BJ (cell line): Measurements from ENCODE around the gene PIK3R1. TPM values are rescaled to one million over a fixed set of nuclear protein-coding genes. Genes with fewer than 3 reads are reported as not detected.

Source experiments
- CTCF ChIA-PET: fragments of 350-600 bp; formaldehyde crosslinking; extraction: SDS; loops from one replicate; lab custom pipeline; 2021; ENCODE audit warnings: antibody characterized with exemption, inconsistent platforms; lab: Yijun Ruan, JAX
- POLR2A ChIA-PET: fragments of 300-600 bp; sonication (Branson Sonifier 250); formaldehyde crosslinking; extraction: SDS; loops from one replicate; lab custom pipeline; 2021; ENCODE audit warnings: antibody characterized with exemption; lab: Charles Lee
- DNase-seq: peaks from one replicate; pipeline ENCODE4 v3.0.0-alpha.2; 2011; ENCODE audit warnings: low read depth
- H3K27me3 ChIP-seq: 2 replicates; pipeline ENCODE4 v1.6.0; 2011; ENCODE audit warnings: low read length; ENCODE audit not compliant: control insufficient read depth, insufficient read depth
- H3K36me3 ChIP-seq: 2 replicates; pipeline ENCODE4 v1.5.1; 2011; ENCODE audit warnings: low read length; ENCODE audit not compliant: control insufficient read depth, insufficient read depth
- H3K4me3 ChIP-seq: 2 replicates; pipeline ENCODE4 v1.5.1; 2011; ENCODE audit warnings: low read depth, mild to moderate bottlenecking, control low read depth, low read length
- polyA plus RNA-seq: library from polyadenylated mRNA; depleted of rRNA; stranded (reverse); fragments of >200 nt; gene quantifications from 2 replicates; pipeline ENCODE4 v1.2.3, GENCODE V29; 2011
- TF ChIP-seq, protein P1 (sequence below): IDR thresholded peaks from 2 replicates; pipeline ENCODE4 v1.5.1; 2011; ENCODE audit warnings: low read depth, mild to moderate bottlenecking, control low read depth, inconsistent platforms, low read length, moderate library complexity; ENCODE audit not compliant: insufficient read depth

Gene PIK3R1
- polyA plus RNA-seq, 1 experiment = 11.8 TPM

DNA sequence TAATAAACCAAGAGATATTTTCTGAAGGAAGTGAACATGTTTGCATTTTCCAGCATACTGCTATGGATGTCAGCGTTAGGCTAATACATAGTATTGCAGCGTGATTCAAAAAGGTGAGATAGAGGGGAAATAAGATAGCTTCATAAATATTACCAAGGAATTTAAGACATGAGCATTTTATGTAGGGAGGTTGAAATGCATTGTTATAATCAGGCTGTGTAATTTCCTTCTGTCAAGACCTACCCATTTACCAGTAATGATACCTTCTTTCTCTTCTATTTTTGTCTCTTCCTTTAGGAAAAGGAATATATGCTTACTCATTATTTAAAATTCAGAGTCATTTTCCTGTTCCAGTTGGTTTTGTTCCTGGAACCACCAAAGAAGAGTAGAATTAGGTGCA is 33.3 kb downstream of the PIK3R1 start:
- ChIA-PET POLR2A (interaction anchor here (0.7 kb wide), 1 partner anchor 28 kb away, joined by 3 read pairs; no protein-coding TSS in a partner anchor), CTCF (no interaction called here)
- Histone ChIP-seq H3K4me3 (no peak overlapping the region), H3K36me3 (no peaks in the 10 kb centered on the region), H3K27me3 (no peaks in the 10 kb centered on the region)
- DNase-seq = no peak
- TF ChIP-seq, protein P1, sequence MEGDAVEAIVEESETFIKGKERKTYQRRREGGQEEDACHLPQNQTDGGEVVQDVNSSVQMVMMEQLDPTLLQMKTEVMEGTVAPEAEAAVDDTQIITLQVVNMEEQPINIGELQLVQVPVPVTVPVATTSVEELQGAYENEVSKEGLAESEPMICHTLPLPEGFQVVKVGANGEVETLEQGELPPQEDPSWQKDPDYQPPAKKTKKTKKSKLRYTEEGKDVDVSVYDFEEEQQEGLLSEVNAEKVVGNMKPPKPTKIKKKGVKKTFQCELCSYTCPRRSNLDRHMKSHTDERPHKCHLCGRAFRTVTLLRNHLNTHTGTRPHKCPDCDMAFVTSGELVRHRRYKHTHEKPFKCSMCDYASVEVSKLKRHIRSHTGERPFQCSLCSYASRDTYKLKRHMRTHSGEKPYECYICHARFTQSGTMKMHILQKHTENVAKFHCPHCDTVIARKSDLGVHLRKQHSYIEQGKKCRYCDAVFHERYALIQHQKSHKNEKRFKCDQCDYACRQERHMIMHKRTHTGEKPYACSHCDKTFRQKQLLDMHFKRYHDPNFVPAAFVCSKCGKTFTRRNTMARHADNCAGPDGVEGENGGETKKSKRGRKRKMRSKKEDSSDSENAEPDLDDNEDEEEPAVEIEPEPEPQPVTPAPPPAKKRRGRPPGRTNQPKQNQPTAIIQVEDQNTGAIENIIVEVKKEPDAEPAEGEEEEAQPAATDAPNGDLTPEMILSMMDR = no peak

DNA sequence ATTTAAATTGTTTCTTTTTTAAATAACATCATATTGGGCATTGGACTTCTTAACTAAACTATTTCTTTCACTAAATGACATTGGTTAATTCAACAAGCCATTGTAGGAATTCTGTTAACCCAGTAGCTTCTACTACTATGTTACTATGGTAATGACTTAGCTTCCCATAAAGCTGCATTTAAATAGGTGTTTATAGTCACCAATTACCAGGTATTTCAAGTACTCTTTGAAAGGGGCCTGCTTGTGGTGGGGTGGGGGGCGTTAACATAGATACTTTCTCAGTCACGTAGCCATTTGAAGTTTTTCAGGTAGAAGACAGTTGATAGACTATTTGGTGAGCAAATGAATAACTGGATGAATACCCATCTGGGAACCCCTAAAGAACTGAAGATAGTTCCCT is 34.0 kb downstream of the PIK3R1 start:
- POLR2A ChIA-PET = interaction anchor here (0.7 kb wide), 1 partner anchor 28 kb away, joined by 3 read pairs; no protein-coding TSS in a partner anchor
- Histone ChIP-seq H3K4me3 (no peak overlapping the region), H3K27me3 (no peaks in the 10 kb centered on the region), H3K36me3 (no peaks in the 10 kb centered on the region)
- CTCF ChIA-PET = interaction anchor here (1.3 kb wide), 2 partner anchors 1003 to 1091 kb away, joined by 3 to 6 read pairs; no protein-coding TSS in a partner anchor
- DNase-seq = no peak
- TF ChIP-seq, protein P1 = no peak

DNA sequence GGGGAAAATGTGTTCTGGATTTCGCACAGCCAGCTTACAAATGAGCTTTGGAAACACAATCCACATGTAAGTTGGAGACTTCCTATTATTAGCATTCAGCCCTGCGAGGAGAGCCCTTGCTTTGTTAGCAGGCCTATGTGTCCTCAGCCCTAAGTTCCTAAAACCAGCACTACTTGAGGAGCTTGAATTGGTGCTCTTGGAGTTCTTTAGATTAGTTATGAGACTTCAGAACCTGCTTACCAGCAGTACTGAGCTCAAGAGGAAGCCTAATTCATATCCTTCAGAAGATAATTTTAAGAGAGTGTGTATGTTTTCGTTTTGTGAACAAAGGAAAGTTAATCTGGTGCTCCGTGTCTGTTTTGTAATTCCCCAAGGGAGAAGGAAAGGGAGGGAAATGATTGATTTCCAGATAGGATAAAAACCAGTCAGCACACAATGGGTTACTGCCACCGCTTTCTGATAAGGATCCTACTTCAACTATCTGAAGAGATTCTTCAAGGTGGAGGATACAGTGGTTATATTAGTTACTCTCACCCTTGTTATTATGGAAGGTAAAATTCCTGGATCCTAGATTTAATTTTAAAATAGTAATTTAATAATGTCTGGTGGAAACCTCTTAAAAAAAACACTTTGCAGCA is 35.2 kb downstream of the PIK3R1 start:
- no peak for DNase-seq
- ChIA-PET POLR2A (no interaction called here), CTCF (interaction anchor here (0.9 to 5.0 kb wide), 5 partner anchors 12 to 1093 kb away, joined by 3 to 36 read pairs (median 3); no protein-coding TSS in a partner anchor)
- no peaks in the 10 kb centered on the region for H3K27me3 ChIP-seq
- H3K4me3 ChIP-seq = no peak overlapping the region
- TF ChIP-seq, protein P1 = no peak
- H3K36me3 ChIP-seq = no peaks in the 10 kb centered on the region

DNA sequence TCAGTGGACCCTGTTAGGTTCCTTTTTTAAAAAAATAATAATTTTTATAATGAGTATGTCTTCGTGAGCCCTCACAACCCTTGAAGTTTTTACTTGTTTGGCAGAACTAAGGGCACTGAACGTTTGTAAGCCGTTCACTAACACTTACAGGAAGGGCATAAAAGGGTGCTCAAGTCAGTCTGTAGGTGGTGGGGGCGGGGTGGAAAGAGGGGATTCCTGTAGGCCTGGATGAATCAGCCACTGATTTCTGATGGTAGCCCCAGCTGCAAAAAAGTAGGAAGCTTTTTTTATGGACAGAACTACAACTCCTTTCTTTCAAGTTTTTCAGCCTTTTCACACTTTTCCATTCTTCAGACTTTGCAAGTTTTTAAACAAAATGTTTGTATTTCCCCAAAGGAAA is 35.8 kb downstream of the PIK3R1 start:
- DNase-seq = no peak
- TF ChIP-seq, protein P1 = no peak
- Histone ChIP-seq H3K36me3 (no peaks in the 10 kb centered on the region), H3K4me3 (no peak overlapping the region), H3K27me3 (no peaks in the 10 kb centered on the region)
- POLR2A ChIA-PET = no interaction called here
- CTCF ChIA-PET = interaction anchor here (0.6 to 5.0 kb wide), 6 partner anchors 13 to 1461 kb away, joined by 3 to 36 read pairs (median 4); no protein-coding TSS in a partner anchor

DNA sequence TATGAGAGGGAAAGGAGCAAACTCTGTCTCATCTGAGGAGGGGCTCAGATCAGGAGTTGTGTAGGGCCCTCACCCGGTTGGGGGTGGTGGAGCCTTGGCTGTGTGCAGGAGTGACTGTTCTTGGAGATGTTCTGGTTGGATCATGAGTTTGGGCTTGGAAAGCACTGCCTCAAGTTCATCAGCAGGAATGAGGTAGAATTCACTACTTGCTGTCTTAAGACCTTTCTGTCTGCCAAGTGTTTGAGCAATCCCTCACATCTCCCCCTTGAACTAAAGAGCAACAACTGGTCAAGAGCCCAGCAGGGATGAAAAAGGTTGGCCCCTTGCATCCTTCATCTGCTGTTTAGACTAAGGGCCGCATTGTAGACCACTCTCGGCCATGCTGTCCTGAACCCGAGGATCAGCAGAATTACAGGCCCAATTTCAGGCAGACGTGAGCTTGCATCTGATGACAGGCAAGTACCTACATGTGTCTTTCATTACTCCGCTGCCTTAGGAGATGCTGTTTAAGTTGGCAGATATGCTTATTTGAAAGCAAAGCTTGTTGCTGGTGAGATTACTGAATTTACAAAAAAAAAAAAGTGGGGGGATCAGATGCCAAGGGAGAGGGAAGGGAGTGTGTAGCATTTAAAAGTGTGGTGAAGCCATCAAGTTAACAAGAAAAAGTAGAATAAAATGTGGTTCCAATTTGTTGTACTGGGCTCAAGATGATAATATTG is 36.4 kb downstream of the PIK3R1 start:
- Histone ChIP-seq H3K4me3 (no peak overlapping the region), H3K36me3 (no peaks in the 10 kb centered on the region), H3K27me3 (no peaks in the 10 kb centered on the region)
- DNase-seq = no peak
- TF ChIP-seq, protein P1 = no peak
- CTCF ChIA-PET = interaction anchor here (0.6 to 5.0 kb wide), 18 partner anchors 14 to 1462 kb away, joined by 3 to 36 read pairs (median 4); partner anchors contain the start of gene PIK3R1
- POLR2A ChIA-PET = no interaction called here
